Tibial artery (tissue), 4 donors: ENCODE results near the gene MIS18A.

Experiments used
- DNase-seq, 2 donors: peaks; one replicate each; pipeline ENCODE4 v3.0.0-alpha.2; 2019
- H3K27ac ChIP-seq, 2 donors: fragments of 200-600 bp; sonication (generic) in 1 of 2; 1 replicate in 1 of 2; 2 replicates in 1 of 2; pipeline ENCODE4 v1.5.1; 2018 to 2019; ENCODE audit warnings: mild to moderate bottlenecking in 1 of 2
- H3K27me3 ChIP-seq, 2 donors: fragments of 200-600 bp; sonication (generic) in 1 of 2; one replicate each; pipeline versions ENCODE4 v1.5.1 to v1.6.0; 2016 to 2019
- H3K36me3 ChIP-seq, 3 donors: fragments of 200-600 bp; sonication (generic) in 2 of 3; one replicate each; pipeline ENCODE4 v1.5.1; 2016 to 2019; ENCODE audit warnings: mild to moderate bottlenecking in 2 of 3
- H3K4me1 ChIP-seq, 4 donors: fragments of 200-600 bp; sonication (generic) in 2 of 4; 1 replicate in 3 of 4; 2 replicates in 1 of 4; pipeline ENCODE4 v1.5.1; 2016 to 2019
- H3K4me3 ChIP-seq, 2 donors: fragments of 200-600 bp; sonication (generic) in 1 of 2; 1 replicate in 1 of 2; 2 replicates in 1 of 2; pipeline ENCODE4 v1.5.1; 2018 to 2019; ENCODE audit warnings: mild to moderate bottlenecking in 2 of 2
- H3K9me3 ChIP-seq, 3 donors: fragments of 200-600 bp; sonication (generic) in 1 of 3; one replicate each; pipeline ENCODE4 v1.5.1; 2016 to 2019
- intact Hi-C: fragments of 100-400 bp; cut with DNase I; formaldehyde crosslinking; loops from one replicate; pipeline ENCODE4 v1.15.0; 2023; ENCODE audit warnings: low total_unique reads
- TF ChIP-seq, protein P1 (sequence below), 2 experiments: fragments of 200-600 bp in 1 of 2; fragments of 450-650 bp in 1 of 2; IDR thresholded peaks; one replicate each; pipeline ENCODE4 v1.5.1; 2017 to 2019; ENCODE audit warnings: antibody characterized with exemption in 2 of 2, mild to moderate bottlenecking in 1 of 2, moderate library complexity in 1 of 2

Gene MIS18A

DNA sequence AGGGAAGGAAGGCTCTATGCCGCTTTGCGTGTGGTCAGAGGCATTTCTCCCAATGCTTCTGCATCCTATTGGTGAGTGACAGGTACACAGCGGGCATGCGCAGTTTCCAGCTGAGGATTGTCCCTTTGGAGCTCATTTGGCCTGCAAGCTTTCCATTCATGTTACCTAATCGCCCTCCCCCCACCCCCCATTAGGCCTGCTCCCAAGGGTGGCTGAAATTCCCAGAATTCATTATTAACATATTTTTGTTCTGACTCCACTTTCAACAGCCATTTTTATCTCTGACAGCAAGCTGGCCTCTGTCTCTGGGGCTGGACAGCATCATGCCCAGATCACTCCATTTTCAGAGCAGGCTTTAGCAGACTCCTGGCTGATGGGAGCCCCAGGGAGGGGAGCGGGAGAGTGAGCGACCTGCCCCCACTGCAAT, 25.6 kb downstream of the MIS18A start:
- Histone ChIP-seq H3K27me3 (no peaks in the 10 kb centered on the region), H3K27ac (peak overlapping the region in 1 of 2 donors; percentile 26), H3K9me3 (no peaks in the 10 kb centered on the region), H3K4me1 (peaks cover 0 to 55% (median 31%) of the 10 kb centered on the region in 4 donors), H3K4me3 (no peak overlapping the region), H3K36me3 (no peaks in the 10 kb centered on the region)
- intact Hi-C loops = loop anchor here (10.0 kb wide), 1 partner anchor 458 kb away; no protein-coding TSS in a partner anchor
- TF ChIP-seq, protein P1, sequence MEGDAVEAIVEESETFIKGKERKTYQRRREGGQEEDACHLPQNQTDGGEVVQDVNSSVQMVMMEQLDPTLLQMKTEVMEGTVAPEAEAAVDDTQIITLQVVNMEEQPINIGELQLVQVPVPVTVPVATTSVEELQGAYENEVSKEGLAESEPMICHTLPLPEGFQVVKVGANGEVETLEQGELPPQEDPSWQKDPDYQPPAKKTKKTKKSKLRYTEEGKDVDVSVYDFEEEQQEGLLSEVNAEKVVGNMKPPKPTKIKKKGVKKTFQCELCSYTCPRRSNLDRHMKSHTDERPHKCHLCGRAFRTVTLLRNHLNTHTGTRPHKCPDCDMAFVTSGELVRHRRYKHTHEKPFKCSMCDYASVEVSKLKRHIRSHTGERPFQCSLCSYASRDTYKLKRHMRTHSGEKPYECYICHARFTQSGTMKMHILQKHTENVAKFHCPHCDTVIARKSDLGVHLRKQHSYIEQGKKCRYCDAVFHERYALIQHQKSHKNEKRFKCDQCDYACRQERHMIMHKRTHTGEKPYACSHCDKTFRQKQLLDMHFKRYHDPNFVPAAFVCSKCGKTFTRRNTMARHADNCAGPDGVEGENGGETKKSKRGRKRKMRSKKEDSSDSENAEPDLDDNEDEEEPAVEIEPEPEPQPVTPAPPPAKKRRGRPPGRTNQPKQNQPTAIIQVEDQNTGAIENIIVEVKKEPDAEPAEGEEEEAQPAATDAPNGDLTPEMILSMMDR (IDR thresholded peaks at IDR 0.05) = no peak
- DNase-seq = no peak

DNA sequence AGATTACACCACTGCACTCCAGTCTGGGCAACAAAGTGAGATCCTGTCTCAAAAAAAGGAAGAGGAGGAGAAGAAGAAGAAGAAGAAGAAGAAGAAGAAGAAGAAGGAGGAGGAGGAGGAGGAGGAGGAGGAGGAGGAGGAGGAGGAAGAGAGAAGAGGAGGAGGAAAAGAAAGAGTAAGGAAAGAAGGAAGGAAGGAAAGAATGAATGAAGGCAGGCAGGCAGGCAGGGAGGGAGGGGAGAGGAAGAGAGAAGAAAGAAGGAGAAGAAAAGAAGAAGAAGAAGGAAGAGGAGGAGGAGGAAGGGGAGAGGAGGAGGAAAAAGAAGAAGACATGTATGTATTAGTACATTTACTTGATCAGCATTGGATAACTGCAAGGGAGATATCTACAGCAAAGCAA, 26.7 kb downstream of the MIS18A start:
- intact Hi-C loops = loop anchor here (10.0 kb wide), 1 partner anchor 457 kb away; no protein-coding TSS in a partner anchor
- Histone ChIP-seq H3K4me3 (no peak overlapping the region), H3K27ac (no peak overlapping the region), H3K27me3 (no peaks in the 10 kb centered on the region), H3K4me1 (peaks cover 0 to 47% (median 26%) of the 10 kb centered on the region in 4 donors), H3K9me3 (no peaks in the 10 kb centered on the region), H3K36me3 (no peaks in the 10 kb centered on the region)
- no peak for DNase-seq
- TF ChIP-seq, protein P1 (IDR thresholded peaks at IDR 0.05) = no peak

DNA sequence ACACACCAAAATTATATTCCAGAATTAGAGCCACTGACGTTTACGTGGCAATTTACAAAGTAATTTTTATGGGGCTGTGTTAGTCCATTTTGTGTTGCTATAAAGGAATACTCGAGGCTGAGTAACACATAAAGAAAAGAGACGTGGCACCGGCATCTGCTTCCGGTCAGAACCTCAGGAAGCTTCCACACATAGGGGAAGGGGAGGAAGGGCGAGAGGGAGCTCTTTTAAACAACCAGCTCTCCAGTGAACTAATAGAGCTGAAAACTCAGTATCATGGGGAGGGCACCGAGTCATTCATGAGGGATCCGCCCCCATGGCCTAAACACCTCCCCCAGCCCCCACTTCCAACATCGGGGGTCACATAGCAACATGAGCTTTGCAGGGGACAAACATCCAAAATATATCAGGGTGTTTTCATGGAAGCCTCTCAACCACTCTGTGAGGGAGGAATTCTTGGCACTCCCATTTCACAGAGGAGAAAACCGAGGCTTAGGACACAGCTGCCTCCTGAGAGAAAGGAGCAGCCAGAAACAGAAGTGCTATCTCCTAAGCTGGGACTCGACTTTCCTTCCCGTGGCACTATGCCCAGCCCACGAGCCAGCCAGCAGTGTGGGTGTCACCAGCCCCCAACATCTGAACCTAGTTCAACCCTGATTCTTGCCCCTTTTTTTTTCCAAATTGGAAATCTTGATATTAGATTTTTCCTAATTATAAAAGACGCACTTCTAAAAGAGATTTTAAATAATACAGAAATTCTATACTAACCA, 29.2 kb downstream of the MIS18A start:
- H3K27me3 ChIP-seq = no peaks in the 10 kb centered on the region
- no peaks in the 10 kb centered on the region for H3K9me3 ChIP-seq
- DNase-seq = no peak
- H3K4me1 ChIP-seq = peaks cover 0 to 50% (median 23%) of the 10 kb centered on the region in 4 donors
- H3K4me3 ChIP-seq = no peak overlapping the region
- TF ChIP-seq, protein P1 (IDR thresholded peaks at IDR 0.05) = no peak
- no peak overlapping the region for H3K27ac ChIP-seq
- intact Hi-C loops = loop anchor here (10.0 kb wide), 1 partner anchor 455 kb away; no protein-coding TSS in a partner anchor
- H3K36me3 ChIP-seq = no peaks in the 10 kb centered on the region

DNA sequence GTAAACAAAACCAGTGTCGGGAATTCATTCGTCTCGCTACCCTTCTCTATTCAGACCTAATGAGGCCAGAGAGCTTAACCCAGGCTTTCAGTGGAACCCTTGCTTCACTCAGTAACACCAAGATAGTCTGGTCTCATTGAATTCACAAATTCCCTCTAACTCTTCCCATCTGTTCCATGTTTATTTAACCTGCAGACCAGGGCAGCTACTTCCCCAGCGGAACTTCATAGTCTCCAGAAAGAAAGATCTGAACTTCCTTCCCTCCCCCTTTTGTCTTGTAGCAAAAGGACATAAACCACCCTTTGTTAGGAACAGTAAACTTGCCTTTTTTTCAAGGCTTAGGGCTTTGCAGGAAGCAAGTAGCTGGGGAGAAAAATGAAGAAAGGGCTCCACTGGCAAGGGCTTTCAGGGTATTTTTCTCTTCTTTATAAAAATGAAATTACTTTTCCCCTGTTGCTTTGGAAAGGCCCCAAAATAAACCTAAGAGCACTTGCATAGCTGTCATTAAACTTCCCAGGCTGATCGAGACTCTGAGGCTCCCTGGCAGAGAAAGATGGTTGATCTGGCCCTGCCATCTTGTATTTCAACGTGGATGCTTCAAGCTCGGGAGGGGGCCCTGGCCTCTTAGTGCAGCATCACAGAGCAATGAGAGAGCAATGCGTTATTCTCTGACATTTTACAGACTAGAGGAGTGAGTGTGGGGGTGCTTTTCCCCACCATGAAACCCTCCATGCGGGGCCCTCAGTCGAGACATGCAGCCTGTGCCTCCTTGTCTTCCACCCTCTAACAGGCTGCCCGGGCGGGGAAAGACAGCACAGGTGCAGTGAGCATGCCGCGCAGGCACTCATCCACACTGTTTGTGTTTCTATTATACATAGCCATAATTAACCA, 30.0 kb downstream of the MIS18A start:
- no peak for DNase-seq
- TF ChIP-seq, protein P1 (IDR thresholded peaks at IDR 0.05) = no peak

DNA sequence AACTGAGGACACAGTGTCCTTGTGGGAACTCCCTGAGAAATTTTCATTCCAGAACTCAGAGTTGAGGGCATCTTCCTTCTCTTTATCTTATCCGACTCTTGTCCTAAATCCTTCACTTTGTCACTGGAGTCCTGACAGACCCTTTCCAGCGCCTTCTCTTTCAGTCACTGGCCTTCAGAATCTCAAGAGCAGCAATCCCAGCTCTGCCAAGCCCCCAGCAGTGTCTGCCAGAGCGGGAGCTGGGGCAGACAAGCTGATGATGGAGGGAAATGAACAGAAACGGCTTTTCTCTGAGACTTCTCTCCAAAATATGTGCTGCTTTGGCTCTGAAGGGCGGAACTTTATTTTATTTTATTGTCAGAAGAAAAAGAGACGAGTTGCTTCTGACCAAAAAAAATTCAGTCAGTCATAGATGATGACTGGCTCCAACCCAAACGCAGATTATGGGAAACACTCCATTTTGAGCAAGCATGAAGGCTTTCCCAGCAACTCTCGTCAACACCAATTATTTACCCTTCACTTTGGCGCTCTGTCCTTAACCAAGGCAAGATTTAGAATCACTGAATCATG, 32.2 kb downstream of the MIS18A start:
- DNase-seq = no peak

More for the DNA sequence above, 30.0 kb downstream of the MIS18A start:
- Histone ChIP-seq H3K9me3 (no peaks in the 10 kb centered on the region), H3K27me3 (no peaks in the 10 kb centered on the region), H3K4me1 (peaks cover 0 to 46% (median 21%) of the 10 kb centered on the region in 4 donors), H3K4me3 (no peak overlapping the region), H3K36me3 (no peaks in the 10 kb centered on the region), H3K27ac (no peak overlapping the region)
- intact Hi-C loops = no loop called here

More for the DNA sequence above, 32.2 kb downstream of the MIS18A start:
- intact Hi-C loops = no loop called here
- H3K27me3 ChIP-seq = no peaks in the 10 kb centered on the region
- peak overlapping the region in 1 of 2 donors; percentile 13 for H3K27ac ChIP-seq
- H3K4me1 ChIP-seq = peaks cover 0 to 32% (median 10%) of the 10 kb centered on the region in 4 donors
- TF ChIP-seq, protein P1 (IDR thresholded peaks at IDR 0.05) = no peak
- H3K36me3 ChIP-seq = no peaks in the 10 kb centered on the region
- H3K4me3 ChIP-seq = no peak overlapping the region
- no peaks in the 10 kb centered on the region for H3K9me3 ChIP-seq
